ENCODE measurements around the gene FOSL2. TPM values are rescaled to one million over a fixed set of nuclear protein-coding genes. Genes with fewer than 3 reads are reported as not detected.

Gene FOSL2
- total and polyA plus RNA-seq, 10 of the 15 experiments (the other 5 are each of a cell fraction or from before 2014, with no cell fraction given) = 0.05 to 1.3 (median 0.34) TPM

DNA sequence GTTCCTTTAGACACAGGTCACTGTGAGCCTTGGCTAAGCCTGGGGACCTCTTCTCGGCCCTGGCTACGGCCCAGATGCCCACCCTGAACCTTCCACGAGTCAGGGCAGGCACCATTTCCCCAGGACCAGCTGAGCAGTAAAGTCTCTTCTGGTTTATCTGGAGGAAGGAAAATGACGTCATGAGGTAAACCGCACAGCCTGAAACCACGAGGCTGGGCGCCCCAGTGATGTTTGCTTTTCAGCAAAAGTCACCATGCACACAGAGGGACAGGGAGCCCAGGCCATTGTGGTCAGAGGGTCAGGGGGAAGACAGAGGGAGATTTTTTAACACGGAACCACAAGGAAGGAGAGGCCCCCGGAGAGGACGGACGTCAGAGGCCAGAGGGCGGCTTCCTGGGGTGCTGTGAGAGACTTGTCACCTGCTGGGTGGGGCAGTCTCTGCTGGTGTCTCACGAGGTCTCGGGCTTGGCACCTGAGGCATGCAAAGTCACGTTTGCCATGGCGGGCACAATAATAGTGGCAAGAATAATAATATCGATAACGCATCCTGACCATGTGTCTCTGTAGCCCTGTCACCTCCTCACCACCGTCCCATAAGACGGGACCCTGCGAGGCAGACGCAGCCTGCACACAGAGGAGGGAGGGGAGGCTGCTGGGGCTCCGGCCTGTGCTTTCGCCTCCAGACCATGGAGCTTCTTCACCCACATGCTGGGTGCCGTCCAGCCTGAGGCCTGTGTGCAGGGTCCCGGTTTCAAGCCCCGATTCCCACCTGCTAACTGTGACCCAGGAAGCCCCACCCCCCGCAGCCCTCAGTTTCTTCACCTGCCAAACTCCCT lies 33.2 kb upstream of the FOSL2 start (continued):
- TF ChIP-seq, protein P1, sequence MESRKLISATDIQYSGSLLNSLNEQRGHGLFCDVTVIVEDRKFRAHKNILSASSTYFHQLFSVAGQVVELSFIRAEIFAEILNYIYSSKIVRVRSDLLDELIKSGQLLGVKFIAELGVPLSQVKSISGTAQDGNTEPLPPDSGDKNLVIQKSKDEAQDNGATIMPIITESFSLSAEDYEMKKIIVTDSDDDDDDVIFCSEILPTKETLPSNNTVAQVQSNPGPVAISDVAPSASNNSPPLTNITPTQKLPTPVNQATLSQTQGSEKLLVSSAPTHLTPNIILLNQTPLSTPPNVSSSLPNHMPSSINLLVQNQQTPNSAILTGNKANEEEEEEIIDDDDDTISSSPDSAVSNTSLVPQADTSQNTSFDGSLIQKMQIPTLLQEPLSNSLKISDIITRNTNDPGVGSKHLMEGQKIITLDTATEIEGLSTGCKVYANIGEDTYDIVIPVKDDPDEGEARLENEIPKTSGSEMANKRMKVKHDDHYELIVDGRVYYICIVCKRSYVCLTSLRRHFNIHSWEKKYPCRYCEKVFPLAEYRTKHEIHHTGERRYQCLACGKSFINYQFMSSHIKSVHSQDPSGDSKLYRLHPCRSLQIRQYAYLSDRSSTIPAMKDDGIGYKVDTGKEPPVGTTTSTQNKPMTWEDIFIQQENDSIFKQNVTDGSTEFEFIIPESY (IDR thresholded peaks at IDR 0.05) = no peak
- TF ChIP-seq GABPA (IDR thresholded peaks at IDR 0.05; ENCODE audit: low read depth) = no peak
- TF ChIP-seq, protein P2, sequence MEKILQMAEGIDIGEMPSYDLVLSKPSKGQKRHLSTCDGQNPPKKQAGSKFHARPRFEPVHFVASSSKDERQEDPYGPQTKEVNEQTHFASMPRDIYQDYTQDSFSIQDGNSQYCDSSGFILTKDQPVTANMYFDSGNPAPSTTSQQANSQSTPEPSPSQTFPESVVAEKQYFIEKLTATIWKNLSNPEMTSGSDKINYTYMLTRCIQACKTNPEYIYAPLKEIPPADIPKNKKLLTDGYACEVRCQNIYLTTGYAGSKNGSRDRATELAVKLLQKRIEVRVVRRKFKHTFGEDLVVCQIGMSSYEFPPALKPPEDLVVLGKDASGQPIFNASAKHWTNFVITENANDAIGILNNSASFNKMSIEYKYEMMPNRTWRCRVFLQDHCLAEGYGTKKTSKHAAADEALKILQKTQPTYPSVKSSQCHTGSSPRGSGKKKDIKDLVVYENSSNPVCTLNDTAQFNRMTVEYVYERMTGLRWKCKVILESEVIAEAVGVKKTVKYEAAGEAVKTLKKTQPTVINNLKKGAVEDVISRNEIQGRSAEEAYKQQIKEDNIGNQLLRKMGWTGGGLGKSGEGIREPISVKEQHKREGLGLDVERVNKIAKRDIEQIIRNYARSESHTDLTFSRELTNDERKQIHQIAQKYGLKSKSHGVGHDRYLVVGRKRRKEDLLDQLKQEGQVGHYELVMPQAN (conservative IDR thresholded peaks at IDR 0.05) = no peak
- TF ChIP-seq EED (IDR thresholded peaks at IDR 0.05; ENCODE audit: low read depth) = peak; percentile 92
- TF ChIP-seq, protein P3, sequence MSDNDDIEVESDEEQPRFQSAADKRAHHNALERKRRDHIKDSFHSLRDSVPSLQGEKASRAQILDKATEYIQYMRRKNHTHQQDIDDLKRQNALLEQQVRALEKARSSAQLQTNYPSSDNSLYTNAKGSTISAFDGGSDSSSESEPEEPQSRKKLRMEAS (IDR thresholded peaks at IDR 0.05; ENCODE audit: low read depth, low read length) = peak; percentile 49; the same call in 1 of the 2 replicates
- TF ChIP-seq POLR2AphosphoS5 (IDR thresholded peaks at IDR 0.05; ENCODE audit: low read length) = no peak
- TF ChIP-seq EZH2 (IDR thresholded peaks at IDR 0.05; ENCODE audit: borderline replicate concordance, control insufficient read depth, low read depth, low read length) = no peak
- TF ChIP-seq SRF (IDR thresholded peaks at IDR 0.05; ENCODE audit: low read depth in 2 of 2, low read length in 2 of 2) = no peak
- TF ChIP-seq FOS (IDR thresholded peaks at IDR 0.05; ENCODE audit: borderline replicate concordance, extremely low read depth, insufficient read length) = no peak
- TF ChIP-seq TBL1XR1 (IDR thresholded peaks at IDR 0.05; ENCODE audit: low read depth, low read length) = peak; percentile 50; the same call in 1 of the 2 replicates
- TF ChIP-seq, protein P4, sequence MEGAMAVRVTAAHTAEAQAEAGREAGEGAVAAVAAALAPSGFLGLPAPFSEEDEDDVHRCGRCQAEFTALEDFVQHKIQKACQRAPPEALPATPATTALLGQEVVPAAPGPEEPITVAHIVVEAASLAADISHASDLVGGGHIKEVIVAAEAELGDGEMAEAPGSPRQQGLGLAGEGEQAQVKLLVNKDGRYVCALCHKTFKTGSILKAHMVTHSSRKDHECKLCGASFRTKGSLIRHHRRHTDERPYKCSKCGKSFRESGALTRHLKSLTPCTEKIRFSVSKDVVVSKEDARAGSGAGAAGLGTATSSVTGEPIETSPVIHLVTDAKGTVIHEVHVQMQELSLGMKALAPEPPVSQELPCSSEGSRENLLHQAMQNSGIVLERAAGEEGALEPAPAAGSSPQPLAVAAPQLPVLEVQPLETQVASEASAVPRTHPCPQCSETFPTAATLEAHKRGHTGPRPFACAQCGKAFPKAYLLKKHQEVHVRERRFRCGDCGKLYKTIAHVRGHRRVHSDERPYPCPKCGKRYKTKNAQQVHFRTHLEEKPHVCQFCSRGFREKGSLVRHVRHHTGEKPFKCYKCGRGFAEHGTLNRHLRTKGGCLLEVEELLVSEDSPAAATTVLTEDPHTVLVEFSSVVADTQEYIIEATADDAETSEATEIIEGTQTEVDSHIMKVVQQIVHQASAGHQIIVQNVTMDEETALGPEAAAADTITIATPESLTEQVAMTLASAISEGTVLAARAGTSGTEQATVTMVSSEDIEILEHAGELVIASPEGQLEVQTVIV (IDR thresholded peaks at IDR 0.05; ENCODE audit: borderline replicate concordance, partially characterized antibody) = no peak
- TF ChIP-seq, protein P5, sequence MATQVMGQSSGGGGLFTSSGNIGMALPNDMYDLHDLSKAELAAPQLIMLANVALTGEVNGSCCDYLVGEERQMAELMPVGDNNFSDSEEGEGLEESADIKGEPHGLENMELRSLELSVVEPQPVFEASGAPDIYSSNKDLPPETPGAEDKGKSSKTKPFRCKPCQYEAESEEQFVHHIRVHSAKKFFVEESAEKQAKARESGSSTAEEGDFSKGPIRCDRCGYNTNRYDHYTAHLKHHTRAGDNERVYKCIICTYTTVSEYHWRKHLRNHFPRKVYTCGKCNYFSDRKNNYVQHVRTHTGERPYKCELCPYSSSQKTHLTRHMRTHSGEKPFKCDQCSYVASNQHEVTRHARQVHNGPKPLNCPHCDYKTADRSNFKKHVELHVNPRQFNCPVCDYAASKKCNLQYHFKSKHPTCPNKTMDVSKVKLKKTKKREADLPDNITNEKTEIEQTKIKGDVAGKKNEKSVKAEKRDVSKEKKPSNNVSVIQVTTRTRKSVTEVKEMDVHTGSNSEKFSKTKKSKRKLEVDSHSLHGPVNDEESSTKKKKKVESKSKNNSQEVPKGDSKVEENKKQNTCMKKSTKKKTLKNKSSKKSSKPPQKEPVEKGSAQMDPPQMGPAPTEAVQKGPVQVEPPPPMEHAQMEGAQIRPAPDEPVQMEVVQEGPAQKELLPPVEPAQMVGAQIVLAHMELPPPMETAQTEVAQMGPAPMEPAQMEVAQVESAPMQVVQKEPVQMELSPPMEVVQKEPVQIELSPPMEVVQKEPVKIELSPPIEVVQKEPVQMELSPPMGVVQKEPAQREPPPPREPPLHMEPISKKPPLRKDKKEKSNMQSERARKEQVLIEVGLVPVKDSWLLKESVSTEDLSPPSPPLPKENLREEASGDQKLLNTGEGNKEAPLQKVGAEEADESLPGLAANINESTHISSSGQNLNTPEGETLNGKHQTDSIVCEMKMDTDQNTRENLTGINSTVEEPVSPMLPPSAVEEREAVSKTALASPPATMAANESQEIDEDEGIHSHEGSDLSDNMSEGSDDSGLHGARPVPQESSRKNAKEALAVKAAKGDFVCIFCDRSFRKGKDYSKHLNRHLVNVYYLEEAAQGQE (IDR thresholded peaks at IDR 0.05; ENCODE audit: low read depth, low read length) = no peak
- 0 out of 2 replicates have a peak, but pooled peaks have one; percentile 26 for TF ChIP-seq GATAD2B (conservative IDR thresholded peaks at IDR 0.05; ENCODE audit: low read depth)
- TF ChIP-seq ASH2L (IDR thresholded peaks at IDR 0.05; ENCODE audit: borderline replicate concordance, low read depth) = no peak
- TF ChIP-seq ETV6 (conservative IDR thresholded peaks at IDR 0.05 in 1 of 2, IDR thresholded peaks at IDR 0.05 in 1 of 2; ENCODE audit: borderline replicate concordance in 1 of 2, low read depth in 1 of 2) = no peak
- TF ChIP-seq YBX1 (IDR thresholded peaks at IDR 0.05) = no peak
- TF ChIP-seq PAX8 (IDR thresholded peaks at IDR 0.05) = no peak
- TF ChIP-seq CBX3 (IDR thresholded peaks at IDR 0.05; ENCODE audit: borderline replicate concordance, low read depth) = no peak
- no peak for TF ChIP-seq PML (IDR thresholded peaks at IDR 0.05; ENCODE audit: low read length)

Data from GM12878 (cell line).